ENCODE data around the gene ANKRD44. TPM values are rescaled to one million over a fixed set of nuclear protein-coding genes. Genes with fewer than 3 reads are reported as not detected.

ANKRD44 gene
- total RNA-seq, 1 experiment from 2014 or later, result 2.4 TPM

DNA sequence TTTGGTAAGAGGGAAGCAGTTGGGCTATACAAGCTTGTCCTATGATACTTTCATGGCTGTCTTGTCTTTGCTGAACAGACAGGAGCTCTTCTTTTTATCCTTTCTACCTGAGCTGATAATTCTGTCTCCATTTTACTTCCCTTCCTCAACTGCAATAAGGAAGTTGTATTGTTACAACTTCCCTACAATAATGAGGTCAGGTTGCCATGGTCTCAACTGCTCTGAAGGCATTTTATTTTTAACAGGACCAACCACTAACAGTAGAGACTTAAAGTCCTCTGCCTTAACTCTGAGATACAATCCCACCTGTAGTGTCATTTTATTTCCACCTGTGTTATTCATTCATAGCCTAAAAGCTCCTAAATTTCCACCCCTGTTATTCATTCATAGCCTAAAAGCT, 265.5 kb downstream of the ANKRD44 start:
- intact Hi-C loops (cut with micrococcal nuclease), result no loop called here
- no peaks in the 10 kb centered on the region for H4K20me1 ChIP-seq (ENCODE audit: low read length)
- H2AFZ ChIP-seq (ENCODE audit: low read length), result no peak overlapping the region
- no peak overlapping the region for H3K4me2 ChIP-seq (ENCODE audit: low read length)
- no peak overlapping the region for H3K9ac ChIP-seq (ENCODE audit: low read length)
- ChIA-PET CTCF (no interaction called here), POLR2A (ENCODE audit: unreplicated experiment) (no interaction called here)
- H3K4me1 ChIP-seq (ENCODE audit: insufficient read depth, low read length), result no peaks in the 10 kb centered on the region
- no peak overlapping the region for H3K4me3 ChIP-seq (ENCODE audit: low read length)
- no peaks in the 10 kb centered on the region for H3K9me3 ChIP-seq (ENCODE audit: low read length)
- no peaks in the 10 kb centered on the region for H3F3A ChIP-seq (ENCODE audit: low read length, unreplicated experiment)
- H3K27ac ChIP-seq (ENCODE audit: low read length), result no peak overlapping the region
- DNase-seq, result no peak
- H3K79me2 ChIP-seq (ENCODE audit: low read length), result no peaks in the 10 kb centered on the region
- no TSS peak for BruUV-seq (replicated peaks)
- H3K9me2 ChIP-seq (replicated peaks; ENCODE audit: low read length), result no peaks in the 10 kb centered on the region
- ATAC-seq, result no peak
- no peak for TF ChIP-seq CTCF (conservative IDR thresholded peaks at IDR 0.05; ENCODE audit: low read depth, low read length)
- no peak for TF ChIP-seq EZH2phosphoT487 (IDR thresholded peaks at IDR 0.05; ENCODE audit: borderline replicate concordance, low read length)
- no peaks in the 10 kb centered on the region for H3K27me3 ChIP-seq (ENCODE audit: low read length)
- H3K36me3 ChIP-seq (ENCODE audit: low read depth, low read length), result no peaks in the 10 kb centered on the region

- H3K36me3 ChIP-seq (ENCODE audit: low read depth, low read length), result no peaks in the 10 kb centered on the region
- intact Hi-C loops (cut with micrococcal nuclease), result no loop called here
- no peak overlapping the region for H3K4me2 ChIP-seq (ENCODE audit: low read length)
- H4K20me1 ChIP-seq (ENCODE audit: low read length), result no peaks in the 10 kb centered on the region
- ChIA-PET POLR2A (ENCODE audit: unreplicated experiment) (interaction anchor here (0.7 kb wide), 1 partner anchor 859 kb away, joined by 4 read pairs; no protein-coding TSS in a partner anchor), CTCF (interaction anchor here (0.7 kb wide), 1 partner anchor 10 kb away, joined by 4 read pairs; no protein-coding TSS in a partner anchor)
- no peaks in the 10 kb centered on the region for H3F3A ChIP-seq (ENCODE audit: low read length, unreplicated experiment)
- H3K4me3 ChIP-seq (ENCODE audit: low read length), result no peak overlapping the region
- no peaks in the 10 kb centered on the region for H3K4me1 ChIP-seq (ENCODE audit: insufficient read depth, low read length)
- ATAC-seq, result peak; percentile 40; the same call in 1 of the 2 replicates
- H3K79me2 ChIP-seq (ENCODE audit: low read length), result no peaks in the 10 kb centered on the region
- H3K9me3 ChIP-seq (ENCODE audit: low read length), result no peaks in the 10 kb centered on the region
- H2AFZ ChIP-seq (ENCODE audit: low read length), result no peak overlapping the region
- BruUV-seq (replicated peaks), result no TSS peak
- no peak overlapping the region for H3K9ac ChIP-seq (ENCODE audit: low read length)
- no peak overlapping the region for H3K27ac ChIP-seq (ENCODE audit: low read length)
- H3K9me2 ChIP-seq (replicated peaks; ENCODE audit: low read length), result no peaks in the 10 kb centered on the region
- no peaks in the 10 kb centered on the region for H3K27me3 ChIP-seq (ENCODE audit: low read length)
- peak; percentile 12 for DNase-seq
- TF ChIP-seq EZH2 (IDR thresholded peaks at IDR 0.05; ENCODE audit: low read length, unreplicated experiment) (no peak), EZH2phosphoT487 (IDR thresholded peaks at IDR 0.05; ENCODE audit: borderline replicate concordance, low read length) (no peak), CTCF (conservative IDR thresholded peaks at IDR 0.05; ENCODE audit: low read depth, low read length) (no peak)
Observed at GRCh38 chr2:197042739-197043196, 267.8 kb downstream of the ANKRD44 start.

DNA sequence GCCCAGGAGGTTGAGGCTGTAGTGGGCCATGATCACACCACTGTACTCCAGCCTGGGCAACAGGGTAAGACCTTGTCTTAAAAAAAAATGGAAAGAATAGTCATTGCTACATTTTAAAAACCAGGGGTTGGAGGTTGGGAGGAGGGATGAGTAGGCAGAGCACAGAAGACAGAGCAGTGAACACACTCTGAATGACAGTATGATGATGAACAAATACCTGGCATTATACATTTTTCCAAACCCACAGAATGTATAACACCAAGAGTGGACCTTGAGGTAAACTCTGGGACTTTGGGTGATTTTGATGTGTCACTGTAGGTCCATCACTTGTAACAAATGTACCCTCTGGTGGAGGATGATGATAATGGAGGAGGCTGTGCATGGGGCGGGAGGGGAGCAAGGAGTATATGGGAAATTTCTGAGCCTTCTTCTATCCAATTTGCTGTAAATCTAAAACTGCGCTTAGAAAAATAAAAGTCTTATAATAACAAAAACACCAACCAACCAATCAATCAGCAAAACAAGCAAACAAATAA, 272.6 kb downstream of the ANKRD44 start:
- Histone ChIP-seq H3K4me2 (ENCODE audit: low read length) (no peak overlapping the region), H3K27ac (ENCODE audit: low read length) (no peak overlapping the region), H3K4me1 (ENCODE audit: insufficient read depth, low read length) (no peaks in the 10 kb centered on the region), H3K9me2 (replicated peaks; ENCODE audit: low read length) (no peaks in the 10 kb centered on the region), H3K79me2 (ENCODE audit: low read length) (no peaks in the 10 kb centered on the region), H3K9me3 (ENCODE audit: low read length) (no peaks in the 10 kb centered on the region), H2AFZ (ENCODE audit: low read length) (no peak overlapping the region), H4K20me1 (ENCODE audit: low read length) (no peaks in the 10 kb centered on the region), H3F3A (ENCODE audit: low read length, unreplicated experiment) (no peaks in the 10 kb centered on the region), H3K36me3 (ENCODE audit: low read depth, low read length) (no peaks in the 10 kb centered on the region), H3K9ac (ENCODE audit: low read length) (no peak overlapping the region), H3K4me3 (ENCODE audit: low read length) (no peak overlapping the region), H3K27me3 (ENCODE audit: low read length) (no peaks in the 10 kb centered on the region)
- intact Hi-C loops (cut with micrococcal nuclease), result loop anchor here (1.0 to 2.0 kb wide), 2 partner anchors 25 to 236 kb away; no protein-coding TSS in a partner anchor
- BruUV-seq (replicated peaks), result no TSS peak
- peak; percentile 48 for DNase-seq
- ATAC-seq, result peak; percentile 56
- ChIA-PET CTCF (no interaction called here), POLR2A (ENCODE audit: unreplicated experiment) (no interaction called here)
- TF ChIP-seq EZH2 (IDR thresholded peaks at IDR 0.05; ENCODE audit: low read length, unreplicated experiment) (no peak), CTCF (conservative IDR thresholded peaks at IDR 0.05; ENCODE audit: low read depth, low read length) (peak; percentile 52)

Measured in PC-3 (cell line).